Breast epithelium (tissue), 3 donors: ENCODE measurements around the gene RIOX2.

Source experiments
- CTCF ChIP-seq, 3 donors: fragments of 450-650 bp; IDR thresholded peaks; one replicate each; pipeline ENCODE4 v1.5.1; 2016 to 2017; ENCODE audit warnings: antibody characterized with exemption in 3 of 3, mild to moderate bottlenecking in 3 of 3, moderate library complexity in 3 of 3
- POLR2AphosphoS5 ChIP-seq, 3 donors: sonication (generic); formaldehyde crosslinking; IDR thresholded peaks; one replicate each; pipeline ENCODE4 v1.6.1; 2017; ENCODE audit warnings: antibody characterized with exemption in 3 of 3

- TF ChIP-seq CTCF (IDR thresholded peaks at IDR 0.05), result no peak
- no peak for TF ChIP-seq POLR2AphosphoS5 (IDR thresholded peaks at IDR 0.05)
These were observed 16.2 kb downstream of the RIOX2 start for GRCh38 chr3:97956051-97956450.
